PC-3 (cell line): ENCODE measurements around the gene C20orf141. TPM values are rescaled to one million over a fixed set of nuclear protein-coding genes. Genes with fewer than 3 reads are reported as not detected.

Source experiments
- ATAC-seq: fragments of 200-7000 bp; cut with Tn5 transposase; 2 replicates; pipeline ENCODE4 v1.9.1; 2020; ENCODE audit warnings: mild to moderate bottlenecking, moderate library complexity
- BruUV-seq: library from RNA; stranded (reverse); fragments of 400-500 nt; replicated peaks from 2 replicates; lab custom pipeline; 2021; lab: Mats Ljungman, UMichigan
- CTCF ChIA-PET: fragments of 300-600 bp; sonication (Branson Sonifier 250); formaldehyde crosslinking; loops from one replicate; lab custom pipeline; 2022; ENCODE audit warnings: antibody characterized with exemption; lab: Charles Lee
- POLR2A ChIA-PET: fragments of 300-600 bp; sonication (Branson Sonifier 250); formaldehyde crosslinking; loops from one replicate; lab custom pipeline; 2022; ENCODE audit warnings: antibody characterized with exemption; ENCODE audit not compliant: unreplicated experiment; lab: Charles Lee
- DNase-seq: peaks from one replicate; pipeline ENCODE4 v3.0.0-alpha.2; 2015
- H2AFZ ChIP-seq: fragments of 300-600 bp; sonication (generic); 2 replicates; pipeline ENCODE4 v1.6.0; 2016; ENCODE audit warnings: antibody characterized with exemption, low read length
- H3F3A ChIP-seq: fragments of 300-600 bp; sonication (generic); one replicate; pipeline ENCODE4 v1.6.0; 2017; ENCODE audit warnings: antibody characterized with exemption, low read length, control low read depth, mild to moderate bottlenecking; ENCODE audit not compliant: unreplicated experiment
- H3K27ac ChIP-seq: fragments of 300-600 bp; sonication (generic); 2 replicates; pipeline ENCODE4 v1.5.1; 2016; ENCODE audit warnings: mild to moderate bottlenecking, low read length
- H3K27me3 ChIP-seq: fragments of 300-600 bp; sonication (generic); 2 replicates; pipeline ENCODE4 v1.6.1; 2016; ENCODE audit warnings: low read length, mixed read lengths
- H3K36me3 ChIP-seq: fragments of 300-600 bp; sonication (generic); 2 replicates; pipeline ENCODE4 v1.6.1; 2016; ENCODE audit warnings: low read depth, mixed run types, low read length, mixed read lengths
- H3K4me1 ChIP-seq: fragments of 300-600 bp; sonication (generic); 2 replicates; pipeline ENCODE4 v1.5.1; 2016; ENCODE audit warnings: low read length; ENCODE audit not compliant: insufficient read depth
- H3K4me2 ChIP-seq: fragments of 300-600 bp; sonication (generic); 2 replicates; pipeline ENCODE4 v1.6.0; 2016; ENCODE audit warnings: low read length
- H3K4me3 ChIP-seq: fragments of 300-600 bp; sonication (generic); 2 replicates; pipeline ENCODE4 v1.5.1; 2016; ENCODE audit warnings: mild to moderate bottlenecking, low read length, mixed read lengths
- H3K79me2 ChIP-seq: fragments of 300-600 bp; sonication (generic); 2 replicates; pipeline ENCODE4 v1.6.1; 2017; ENCODE audit warnings: low read length, mixed read lengths
- H3K9ac ChIP-seq: fragments of 300-600 bp; sonication (generic); 2 replicates; pipeline ENCODE4 v1.6.0; 2016; ENCODE audit warnings: mild to moderate bottlenecking, low read length
- H3K9me2 ChIP-seq: fragments of 300-600 bp; sonication (generic); replicated peaks from 2 replicates; pipeline ENCODE4 v1.6.1; 2016; ENCODE audit warnings: mixed run types, low read length, mixed read lengths
- H3K9me3 ChIP-seq: fragments of 300-600 bp; sonication (generic); 2 replicates; pipeline ENCODE4 v1.6.1; 2016; ENCODE audit warnings: low read length, mixed read lengths
- H4K20me1 ChIP-seq: fragments of 300-600 bp; sonication (generic); 2 replicates; pipeline ENCODE4 v1.6.1; 2016; ENCODE audit warnings: low read length, mixed read lengths
- EZH2 ChIP-seq: fragments of 300-600 bp; sonication (generic); IDR thresholded peaks from one replicate; pipeline ENCODE4 v1.6.1; 2017; ENCODE audit warnings: antibody characterized with exemption, mild to moderate bottlenecking, low read length; ENCODE audit not compliant: unreplicated experiment
- EZH2phosphoT487 ChIP-seq: fragments of 300-600 bp; sonication (generic); IDR thresholded peaks from 2 replicates; pipeline ENCODE4 v1.6.1; 2018; ENCODE audit warnings: mild to moderate bottlenecking, antibody characterized with exemption, low read length, borderline replicate concordance
- intact Hi-C: fragments of 100-400 bp; cut with micrococcal nuclease; formaldehyde crosslinking; loops from 2 replicates; pipeline ENCODE4 v1.9.0; 2023
- total RNA-seq: library from RNA; depleted of rRNA; stranded (reverse); fragments of >200 nt; gene quantifications from 2 replicates; pipeline ENCODE4 v1.2.3, GENCODE V29; 2014
- TF ChIP-seq, protein P1 (sequence below): fragments of 300-600 bp; sonication (generic); conservative IDR thresholded peaks from 2 replicates; pipeline ENCODE4 v1.5.1; 2017; ENCODE audit warnings: antibody characterized with exemption, low read depth, mild to moderate bottlenecking, low read length

Gene C20orf141
- total RNA-seq, 1 experiment from 2014 or later: not detected

DNA sequence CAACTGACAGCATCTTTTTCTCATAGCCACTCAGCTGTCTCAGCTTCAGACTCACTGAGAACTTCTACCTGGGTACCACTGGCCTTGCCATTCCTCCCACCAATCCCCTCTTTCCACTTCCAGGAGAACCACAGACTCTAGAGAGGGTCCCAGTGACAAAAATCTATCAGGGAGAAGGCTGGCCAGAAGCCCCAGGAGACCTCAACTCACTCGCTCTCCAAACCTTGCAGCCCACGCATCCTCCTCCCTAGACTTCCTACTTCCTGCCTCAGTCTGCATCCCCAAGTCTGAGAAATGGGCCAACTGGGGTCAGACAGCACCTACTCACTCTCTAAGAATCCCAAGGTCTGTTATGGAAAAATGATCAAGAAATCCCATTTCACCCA lies 2.5 kb downstream of the C20orf141 start:
- H3K4me3 ChIP-seq: no peak overlapping the region
- no peaks in the 10 kb centered on the region for H4K20me1 ChIP-seq
- intact Hi-C loops: no loop called here
- no peaks in the 10 kb centered on the region for H3K9me2 ChIP-seq
- no peak overlapping the region for H2AFZ ChIP-seq
- no peak overlapping the region for H3K27ac ChIP-seq
- peaks cover 19% of the 10 kb centered on the region for H3K4me1 ChIP-seq
- POLR2A ChIA-PET: no interaction called here
- TF ChIP-seq EZH2phosphoT487 (no peak), EZH2 (no peak)
- TF ChIP-seq, protein P1, sequence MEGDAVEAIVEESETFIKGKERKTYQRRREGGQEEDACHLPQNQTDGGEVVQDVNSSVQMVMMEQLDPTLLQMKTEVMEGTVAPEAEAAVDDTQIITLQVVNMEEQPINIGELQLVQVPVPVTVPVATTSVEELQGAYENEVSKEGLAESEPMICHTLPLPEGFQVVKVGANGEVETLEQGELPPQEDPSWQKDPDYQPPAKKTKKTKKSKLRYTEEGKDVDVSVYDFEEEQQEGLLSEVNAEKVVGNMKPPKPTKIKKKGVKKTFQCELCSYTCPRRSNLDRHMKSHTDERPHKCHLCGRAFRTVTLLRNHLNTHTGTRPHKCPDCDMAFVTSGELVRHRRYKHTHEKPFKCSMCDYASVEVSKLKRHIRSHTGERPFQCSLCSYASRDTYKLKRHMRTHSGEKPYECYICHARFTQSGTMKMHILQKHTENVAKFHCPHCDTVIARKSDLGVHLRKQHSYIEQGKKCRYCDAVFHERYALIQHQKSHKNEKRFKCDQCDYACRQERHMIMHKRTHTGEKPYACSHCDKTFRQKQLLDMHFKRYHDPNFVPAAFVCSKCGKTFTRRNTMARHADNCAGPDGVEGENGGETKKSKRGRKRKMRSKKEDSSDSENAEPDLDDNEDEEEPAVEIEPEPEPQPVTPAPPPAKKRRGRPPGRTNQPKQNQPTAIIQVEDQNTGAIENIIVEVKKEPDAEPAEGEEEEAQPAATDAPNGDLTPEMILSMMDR: no peak
- CTCF ChIA-PET: no interaction called here
- ATAC-seq (no peak), DNase-seq (no peak)
- H3K27me3 ChIP-seq: peaks cover 3% of the 10 kb centered on the region; the same call in 1 of the 2 replicates
- H3K4me2 ChIP-seq: no peak overlapping the region
- no peaks in the 10 kb centered on the region for H3K79me2 ChIP-seq
- no peaks in the 10 kb centered on the region for H3K9me3 ChIP-seq
- H3F3A ChIP-seq: no peaks in the 10 kb centered on the region
- no peaks in the 10 kb centered on the region for H3K36me3 ChIP-seq
- no peak overlapping the region for H3K9ac ChIP-seq
- BruUV-seq: no TSS peak

DNA sequence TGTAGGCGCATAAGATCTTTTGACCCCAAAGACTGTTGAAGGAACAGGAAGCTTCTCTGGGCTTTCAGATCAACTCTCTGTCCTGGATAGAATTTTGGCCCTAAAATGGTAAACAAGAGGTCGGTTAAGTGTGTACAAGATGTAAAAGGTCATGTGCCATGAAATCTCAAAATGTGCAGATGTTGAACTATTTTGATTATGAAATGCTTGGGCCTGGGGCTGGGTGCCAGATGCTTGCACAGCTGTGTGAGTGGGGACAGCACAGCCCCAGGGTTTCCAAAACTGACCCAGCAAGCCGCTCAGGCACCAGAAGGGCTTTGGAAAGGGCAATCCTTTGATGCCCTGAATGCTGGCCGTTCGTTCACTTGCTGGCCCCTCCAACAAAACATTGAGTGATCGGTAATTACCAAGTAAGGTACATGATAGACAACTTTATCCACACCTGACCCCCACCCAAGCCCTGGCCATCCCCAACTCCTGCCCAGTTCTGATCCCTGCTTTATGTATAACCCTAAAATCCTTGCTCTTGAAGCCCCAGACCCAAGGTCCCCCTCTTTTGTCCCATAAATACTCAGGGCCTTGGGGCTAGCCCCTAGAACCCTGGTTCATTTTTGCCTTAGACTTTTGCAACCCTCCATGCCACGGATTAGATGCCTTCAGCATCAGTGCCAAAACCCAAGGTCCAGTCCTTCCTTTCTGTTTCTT lies 3.3 kb downstream of the C20orf141 start:
- H3K79me2 ChIP-seq: no peaks in the 10 kb centered on the region
- H3K9me2 ChIP-seq: no peaks in the 10 kb centered on the region
- H3K4me2 ChIP-seq: no peak overlapping the region
- no peak overlapping the region for H3K4me3 ChIP-seq
- no peaks in the 10 kb centered on the region for H3K9me3 ChIP-seq
- intact Hi-C loops: no loop called here
- H3F3A ChIP-seq: no peaks in the 10 kb centered on the region
- no TSS peak for BruUV-seq
- no peak overlapping the region for H2AFZ ChIP-seq
- no peaks in the 10 kb centered on the region for H4K20me1 ChIP-seq
- H3K27ac ChIP-seq: no peak overlapping the region
- ATAC-seq: no peak
- peaks cover 19% of the 10 kb centered on the region for H3K4me1 ChIP-seq
- no peak for DNase-seq
- peaks cover 3% of the 10 kb centered on the region; the same call in 1 of the 2 replicates for H3K27me3 ChIP-seq
- CTCF ChIA-PET: no interaction called here
- H3K36me3 ChIP-seq: no peaks in the 10 kb centered on the region
- H3K9ac ChIP-seq: no peak overlapping the region
- POLR2A ChIA-PET: no interaction called here
- TF ChIP-seq EZH2phosphoT487 (no peak), EZH2 (no peak)
- TF ChIP-seq, protein P1: no peak
